ENCODE measurements around the gene MRPL45.

MRPL45 gene

GRCh38 chr17:38364741-38365140 is 67.8 kb downstream of the MRPL45 start:
- DNase-seq (ENCODE audit: insufficient read length, low spot score), result no peak
- no peak for TF ChIP-seq POLR2A (IDR thresholded peaks at IDR 0.05; ENCODE audit: low read depth, low read length)
- no peak for FAIRE-seq

GRCh38 chr17:38369124-38369886 is 72.3 kb downstream of the MRPL45 start:
- DNase-seq (ENCODE audit: insufficient read length, low spot score) (no peak), FAIRE-seq (no peak)
- no peak for TF ChIP-seq POLR2A (IDR thresholded peaks at IDR 0.05; ENCODE audit: low read depth, low read length)

Measured in H54 (cell line).